ENCODE measurements around the gene MACC1. TPM values are rescaled to one million over a fixed set of nuclear protein-coding genes. Genes with fewer than 3 reads are reported as not detected.
"Not testable (repeated sequence)": the region's sequence is repeated elsewhere in the genome, so short reads cannot be mapped to it uniquely, and the experiment has no call there.

MACC1 gene
- total RNA-seq, 2 experiments from 2014 or later, result 0.34 to 0.44 TPM

DNA sequence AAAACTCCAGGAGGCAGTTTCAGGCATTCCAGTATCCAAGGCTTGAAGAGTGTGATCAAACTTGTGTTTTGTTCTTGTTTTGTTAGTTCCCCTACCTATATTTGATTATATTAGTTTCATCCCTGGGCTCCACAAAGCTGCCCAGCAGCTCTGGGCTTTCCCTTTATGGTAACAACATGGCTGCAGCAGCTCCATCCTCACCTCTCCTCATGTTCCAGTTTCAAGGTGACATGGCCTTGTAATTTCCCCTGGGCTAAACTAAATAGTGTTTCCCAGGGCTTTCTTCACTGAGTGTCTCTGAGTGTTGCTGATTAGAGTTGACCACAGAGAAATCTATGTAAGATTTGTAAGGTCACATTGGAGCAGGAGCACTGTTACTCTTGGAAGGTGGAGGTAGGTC lies 83.4 kb downstream of the MACC1 start:
- H3K4me3 Mint-ChIP-seq, result no peak overlapping the region
- H3K27ac Mint-ChIP-seq, result no peak overlapping the region
- H3K4me1 Mint-ChIP-seq, result peaks cover 2% of the 10 kb centered on the region
- DNase-seq, result no peak
- H3K9me3 Mint-ChIP-seq, result no peaks in the 10 kb centered on the region
- H3K36me3 Mint-ChIP-seq, result no peaks in the 10 kb centered on the region
- no peaks in the 10 kb centered on the region for H3K27me3 Mint-ChIP-seq
- ATAC-seq (ENCODE audit: low read depth), result no peak
- POLR2A ChIA-PET, result no interaction called here

GRCh38 chr7:20132585-20132984 lies 84.6 kb downstream of the MACC1 start:
- Mint-ChIP-seq H3K4me3 (no peak overlapping the region), H3K36me3 (no peaks in the 10 kb centered on the region), H3K4me1 (peaks cover 2% of the 10 kb centered on the region), H3K27ac (no peak overlapping the region), H3K9me3 (no peaks in the 10 kb centered on the region), H3K27me3 (no peaks in the 10 kb centered on the region)
- POLR2A ChIA-PET, result no interaction called here
- DNase-seq (no peak), ATAC-seq (ENCODE audit: low read depth) (no peak)

- Mint-ChIP-seq H3K27ac (no peak overlapping the region), H3K4me3 (no peak overlapping the region), H3K9me3 (no peaks in the 10 kb centered on the region), H3K36me3 (no peaks in the 10 kb centered on the region), H3K4me1 (peaks cover 2% of the 10 kb centered on the region), H3K27me3 (no peaks in the 10 kb centered on the region)
- POLR2A ChIA-PET, result no interaction called here
- DNase-seq (no peak), ATAC-seq (ENCODE audit: low read depth) (no peak)
Measured at GRCh38 chr7:20131776-20132175, 85.4 kb downstream of the MACC1 start.

DNA sequence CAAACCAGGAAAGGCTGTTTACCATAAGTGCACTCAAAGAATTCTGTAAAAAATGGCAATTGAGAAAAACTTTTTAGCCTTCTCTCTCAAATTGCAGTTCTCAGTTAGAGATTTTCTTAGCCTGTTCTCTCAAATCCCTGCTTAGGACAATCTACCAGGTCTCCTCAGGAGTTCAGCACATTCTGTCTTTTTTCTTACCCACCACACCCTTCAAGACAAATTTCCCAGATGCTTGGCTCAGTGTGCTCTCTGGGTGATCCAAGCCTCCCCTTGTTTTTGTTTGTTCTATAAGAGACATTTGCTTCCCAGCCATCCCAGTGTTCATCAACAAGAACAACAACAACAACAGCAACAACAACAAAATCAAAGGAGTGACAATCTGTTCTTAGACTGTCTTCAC lies 87.3 kb downstream of the MACC1 start:
- ATAC-seq (ENCODE audit: low read depth), result no peak
- Mint-ChIP-seq H3K27me3 (peaks cover 2% of the 10 kb centered on the region), H3K36me3 (no peaks in the 10 kb centered on the region), H3K4me3 (no peak overlapping the region), H3K9me3 (no peaks in the 10 kb centered on the region), H3K4me1 (peaks cover 2% of the 10 kb centered on the region), H3K27ac (no peak overlapping the region)
- POLR2A ChIA-PET, result no interaction called here
- DNase-seq, result no peak

DNA sequence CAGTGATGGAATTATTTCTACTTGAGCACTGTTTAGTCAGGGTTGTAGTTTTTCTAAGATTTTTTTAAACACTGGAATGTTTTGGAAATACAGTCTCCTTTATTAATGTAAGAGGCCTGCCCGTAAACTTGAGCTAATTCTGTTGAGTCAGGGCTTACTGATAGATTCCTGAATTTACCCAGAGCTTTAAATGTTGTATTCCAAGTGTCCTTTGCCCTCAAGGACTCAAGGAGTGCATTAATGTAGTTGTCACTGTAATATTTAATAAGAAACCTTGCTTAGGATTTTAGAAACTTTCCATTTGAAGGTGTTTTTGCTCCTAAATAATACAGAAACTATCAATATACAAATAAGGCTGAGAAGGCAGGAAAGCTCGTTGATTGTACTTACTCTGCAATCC lies 89.2 kb downstream of the MACC1 start:
- POLR2A ChIA-PET, result no interaction called here
- peaks cover 2% of the 10 kb centered on the region for H3K4me1 Mint-ChIP-seq
- DNase-seq (no peak), ATAC-seq (ENCODE audit: low read depth) (no peak)
- peaks cover 2% of the 10 kb centered on the region for H3K27me3 Mint-ChIP-seq
- no peaks in the 10 kb centered on the region for H3K9me3 Mint-ChIP-seq
- no peak overlapping the region for H3K27ac Mint-ChIP-seq
- H3K4me3 Mint-ChIP-seq, result no peak overlapping the region
- H3K36me3 Mint-ChIP-seq, result no peaks in the 10 kb centered on the region

- H3K4me3 Mint-ChIP-seq; H3K9me3 Mint-ChIP-seq; H3K4me1 Mint-ChIP-seq; POLR2A ChIA-PET; ATAC-seq (ENCODE audit: low read depth); H3K27ac Mint-ChIP-seq; H3K36me3 Mint-ChIP-seq; DNase-seq; H3K27me3 Mint-ChIP-seq: not testable (repeated sequence)
Measured at GRCh38 chr7:20126060-20126459, 91.1 kb downstream of the MACC1 start.

- H3K4me3 Mint-ChIP-seq; POLR2A ChIA-PET; H3K4me1 Mint-ChIP-seq; H3K27me3 Mint-ChIP-seq; H3K9me3 Mint-ChIP-seq; H3K36me3 Mint-ChIP-seq; ATAC-seq (ENCODE audit: low read depth); DNase-seq; H3K27ac Mint-ChIP-seq: not testable (repeated sequence)
Measured at GRCh38 chr7:20124087-20124486, 93.1 kb downstream of the MACC1 start.

DNA sequence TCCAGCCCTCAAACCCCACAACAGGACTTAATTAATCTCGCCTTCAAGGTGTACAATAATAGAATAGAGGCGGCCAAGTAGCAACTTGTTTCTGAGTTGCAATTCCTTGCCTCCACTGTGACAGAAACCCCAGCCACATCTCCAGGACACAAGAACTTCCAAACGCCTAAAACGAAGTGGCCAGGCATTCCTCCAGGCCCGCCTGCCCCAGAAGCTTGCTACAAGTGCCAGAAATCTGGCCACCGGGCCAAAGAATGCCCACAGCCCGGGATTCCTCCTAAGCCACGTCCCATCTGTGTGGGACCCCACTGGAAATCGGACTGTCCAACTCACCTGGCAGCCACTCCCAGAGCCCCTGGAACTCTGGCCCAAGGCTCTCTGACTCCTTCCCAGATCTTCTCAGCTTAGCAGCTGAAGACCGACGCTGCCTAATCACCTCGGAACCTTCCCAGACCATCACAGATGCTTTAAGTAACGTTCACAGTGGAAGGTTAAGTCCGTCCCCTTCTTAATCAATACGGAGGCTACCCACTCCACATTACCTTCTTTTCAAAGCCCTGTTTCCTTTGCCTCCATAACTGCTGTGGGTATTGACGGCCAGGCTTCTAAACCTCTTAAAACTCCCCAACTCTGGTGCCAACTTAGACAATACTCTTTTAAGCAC lies 94.4 kb downstream of the MACC1 start:
- H3K9me3 Mint-ChIP-seq; H3K4me1 Mint-ChIP-seq; DNase-seq; H3K27ac Mint-ChIP-seq; H3K27me3 Mint-ChIP-seq; H3K4me3 Mint-ChIP-seq; ATAC-seq (ENCODE audit: low read depth); POLR2A ChIA-PET; H3K36me3 Mint-ChIP-seq: not testable (repeated sequence)

DNA sequence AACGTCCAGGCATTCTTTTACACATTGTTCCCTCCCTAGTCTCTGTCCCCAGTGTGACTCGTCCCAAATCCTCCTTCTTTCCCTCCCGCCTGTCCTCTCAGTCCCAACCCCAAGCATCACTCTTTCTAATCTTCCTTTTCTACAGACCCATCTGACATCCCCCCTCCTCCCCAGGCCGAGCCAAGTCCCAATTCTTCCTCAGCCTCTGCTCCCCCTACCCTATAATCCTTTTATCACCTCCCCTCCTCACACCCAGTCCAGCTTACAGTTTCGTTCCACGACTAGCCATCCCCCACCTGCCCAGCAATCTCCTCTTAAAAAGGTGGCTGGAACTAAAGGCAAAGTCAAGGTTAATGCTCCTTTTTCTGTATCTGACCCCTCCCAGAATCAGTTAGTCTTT lies 95.1 kb downstream of the MACC1 start:
- no peak overlapping the region for H3K4me3 Mint-ChIP-seq
- ATAC-seq (ENCODE audit: low read depth) (no peak), DNase-seq (no peak)
- POLR2A ChIA-PET, result no interaction called here
- H3K4me1 Mint-ChIP-seq, result no peaks in the 10 kb centered on the region
- H3K27ac Mint-ChIP-seq, result no peak overlapping the region
- peaks cover 4% of the 10 kb centered on the region for H3K27me3 Mint-ChIP-seq
- H3K36me3 Mint-ChIP-seq, result no peaks in the 10 kb centered on the region
- no peaks in the 10 kb centered on the region for H3K9me3 Mint-ChIP-seq

GRCh38 chr7:20121404-20121803 lies 95.8 kb downstream of the MACC1 start:
- POLR2A ChIA-PET, result no interaction called here
- DNase-seq (no peak), ATAC-seq (ENCODE audit: low read depth) (no peak)
- Mint-ChIP-seq H3K9me3 (no peaks in the 10 kb centered on the region), H3K27me3 (peaks cover 2% of the 10 kb centered on the region), H3K27ac (no peak overlapping the region), H3K36me3 (no peaks in the 10 kb centered on the region), H3K4me1 (no peaks in the 10 kb centered on the region), H3K4me3 (no peak overlapping the region)

DNA sequence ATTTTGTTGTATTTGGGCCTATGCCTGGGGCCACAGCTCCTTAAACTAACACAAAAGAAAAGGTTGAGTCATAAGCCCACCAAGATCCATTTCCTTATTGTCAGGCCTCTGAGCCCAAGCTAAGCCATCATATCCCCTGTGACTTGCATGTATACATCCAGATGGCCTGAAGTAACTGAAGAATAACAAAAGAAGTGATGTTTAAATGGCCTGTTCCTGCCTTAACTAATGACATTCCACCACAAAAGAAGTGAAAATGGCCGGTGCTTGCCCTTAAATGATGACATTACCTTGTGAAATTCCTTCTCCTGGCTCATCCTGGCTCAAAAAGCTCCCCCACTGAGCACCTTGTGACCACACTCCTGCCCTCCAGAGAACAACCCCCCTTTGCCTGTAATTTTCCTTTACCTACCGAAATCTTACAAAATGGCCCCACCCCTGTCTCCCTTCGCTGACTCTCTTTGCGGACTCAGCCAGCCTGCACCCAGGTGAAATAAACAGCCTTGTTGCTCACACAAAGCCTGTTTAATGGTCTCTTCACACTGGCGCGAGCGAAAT lies 96.5 kb downstream of the MACC1 start:
- H3K27ac Mint-ChIP-seq; H3K4me3 Mint-ChIP-seq; ATAC-seq (ENCODE audit: low read depth); H3K4me1 Mint-ChIP-seq; H3K36me3 Mint-ChIP-seq; DNase-seq; H3K9me3 Mint-ChIP-seq; H3K27me3 Mint-ChIP-seq; POLR2A ChIA-PET: not testable (repeated sequence)

- H3K9me3 Mint-ChIP-seq, result peaks cover 2% of the 10 kb centered on the region
- peaks cover 2% of the 10 kb centered on the region for H3K27me3 Mint-ChIP-seq
- no peaks in the 10 kb centered on the region for H3K36me3 Mint-ChIP-seq
- no peak overlapping the region for H3K27ac Mint-ChIP-seq
- H3K4me3 Mint-ChIP-seq, result no peak overlapping the region
- DNase-seq, result no peak
- POLR2A ChIA-PET, result no interaction called here
- ATAC-seq (ENCODE audit: low read depth), result no peak
- peaks cover 17% of the 10 kb centered on the region for H3K4me1 Mint-ChIP-seq
Measured at GRCh38 chr7:20116869-20117268, 100.3 kb downstream of the MACC1 start.

DNA sequence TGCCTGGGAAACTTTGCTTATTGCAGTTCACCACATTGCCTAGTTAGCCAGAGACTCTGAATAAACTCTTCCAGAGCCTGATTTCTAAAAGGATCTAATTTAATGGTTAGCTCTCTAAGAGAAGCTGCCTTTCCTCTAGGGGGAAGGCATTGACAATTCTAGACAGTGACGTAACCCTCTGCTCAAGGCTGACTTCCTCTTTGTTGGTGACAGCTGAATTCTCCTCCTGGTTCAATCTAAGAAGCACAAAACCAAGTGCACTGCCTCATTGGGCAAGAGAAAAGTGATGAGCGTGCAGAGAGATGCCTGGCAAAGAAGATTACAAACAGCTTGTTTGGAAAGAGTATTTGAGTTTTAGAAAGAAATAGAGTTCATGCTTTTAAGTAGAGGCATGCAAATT lies 102.7 kb downstream of the MACC1 start:
- no peaks in the 10 kb centered on the region for H3K36me3 Mint-ChIP-seq
- H3K4me1 Mint-ChIP-seq, result peaks cover 21% of the 10 kb centered on the region
- POLR2A ChIA-PET, result no interaction called here
- H3K27me3 Mint-ChIP-seq, result peaks cover 2% of the 10 kb centered on the region
- no peak overlapping the region for H3K4me3 Mint-ChIP-seq
- ATAC-seq (ENCODE audit: low read depth) (peak; percentile 80), DNase-seq (no peak)
- peaks cover 2% of the 10 kb centered on the region for H3K9me3 Mint-ChIP-seq
- peak overlapping the region; percentile 39 for H3K27ac Mint-ChIP-seq

DNA sequence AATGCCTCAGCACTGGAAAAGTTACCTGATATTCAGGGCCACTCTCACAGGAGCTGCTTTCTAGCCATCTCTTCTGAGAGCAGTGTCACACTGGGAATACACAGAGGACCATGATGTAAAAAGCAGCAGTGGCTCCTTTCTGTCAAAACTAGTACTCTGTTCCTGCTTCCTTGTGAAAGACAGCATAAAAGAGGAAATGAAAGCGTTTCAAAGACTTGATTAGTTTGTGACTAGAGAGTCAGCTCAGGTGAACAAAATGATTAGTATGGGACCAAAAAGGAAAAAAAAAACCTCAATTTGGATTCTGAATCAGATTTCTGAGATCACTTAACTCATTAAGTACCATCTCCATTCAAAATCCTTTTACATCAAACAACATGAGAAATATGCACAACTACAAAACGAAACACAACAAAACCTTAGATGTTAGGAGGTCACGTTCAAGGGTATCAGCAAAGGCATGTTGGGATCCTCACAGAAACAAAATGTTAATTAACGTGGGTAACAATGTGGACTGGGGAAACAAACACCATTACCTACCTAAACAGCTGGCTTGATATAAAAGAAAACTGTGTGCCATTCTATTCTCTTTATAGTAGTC lies 103.7 kb downstream of the MACC1 start:
- Mint-ChIP-seq H3K27ac (peak overlapping the region; percentile 38), H3K4me1 (peaks cover 21% of the 10 kb centered on the region), H3K27me3 (peaks cover 2% of the 10 kb centered on the region), H3K9me3 (peaks cover 2% of the 10 kb centered on the region), H3K4me3 (peak overlapping the region; percentile 19), H3K36me3 (no peaks in the 10 kb centered on the region)
- POLR2A ChIA-PET, result no interaction called here
- DNase-seq, result no peak
- no peak for ATAC-seq (ENCODE audit: low read depth)
